GM12864 (cell line): Measurements from ENCODE around the gene PANK2.

Experiments
- DNase-seq: peaks from one replicate; pipeline ENCODE4 v3.0.0-alpha.2; 2011; ENCODE audit warnings: low read depth
- H3K4me3 ChIP-seq: 2 replicates; pipeline ENCODE4 v1.5.1; 2011; ENCODE audit warnings: mild to moderate bottlenecking, low read depth, low read length, control low read depth
- CTCF ChIP-seq: IDR thresholded peaks from 2 replicates; pipeline ENCODE4 v1.5.1; 2011; ENCODE audit warnings: low read depth, mild to moderate bottlenecking, moderate library complexity, low read length, control low read depth, inconsistent platforms; ENCODE audit errors: missing control alignments

PANK2 gene

GRCh38 chr20:3929713-3930060 lies 40.5 kb downstream of the PANK2 start:
- no peak overlapping the region for H3K4me3 ChIP-seq
- no peak for DNase-seq
- no peak for TF ChIP-seq CTCF

GRCh38 chr20:3930265-3931206 lies 41.3 kb downstream of the PANK2 start:
- TF ChIP-seq CTCF = no peak
- DNase-seq = no peak
- H3K4me3 ChIP-seq = no peak overlapping the region

- H3K4me3 ChIP-seq = no peak overlapping the region
- DNase-seq = no peak
- no peak for TF ChIP-seq CTCF
Observed at GRCh38 chr20:3931664-3932063, 42.5 kb downstream of the PANK2 start.

GRCh38 chr20:3932277-3932676 lies 43.1 kb downstream of the PANK2 start:
- no peak overlapping the region for H3K4me3 ChIP-seq
- no peak for DNase-seq
- TF ChIP-seq CTCF = no peak

GRCh38 chr20:3932681-3933080 lies 43.5 kb downstream of the PANK2 start:
- no peak for DNase-seq
- no peak overlapping the region for H3K4me3 ChIP-seq
- no peak for TF ChIP-seq CTCF

- no peak for TF ChIP-seq CTCF
- H3K4me3 ChIP-seq = no peak overlapping the region
- DNase-seq = no peak
Observed at GRCh38 chr20:3933218-3933617, 44.0 kb downstream of the PANK2 start.

- no peak for DNase-seq
Observed at GRCh38 chr20:3934624-3935023, 45.4 kb downstream of the PANK2 start.

More at GRCh38 chr20:3934624-3935023, 45.4 kb downstream of the PANK2 start:
- no peak overlapping the region for H3K4me3 ChIP-seq
- no peak for TF ChIP-seq CTCF
